Measurements from ENCODE around the gene SMAGP.

- TF ChIP-seq CTCF (IDR thresholded peaks at IDR 0.05; ENCODE audit: low read depth, low read length, missing input control) = peak; percentile 5
- no peak for TF ChIP-seq MAX (IDR thresholded peaks at IDR 0.05)
- no peak for TF ChIP-seq REST (IDR thresholded peaks at IDR 0.05)
- no peak for TF ChIP-seq YY1 (IDR thresholded peaks at IDR 0.05)
- TF ChIP-seq ATF3 (IDR thresholded peaks at IDR 0.05) = no peak
- TF ChIP-seq GABPA (IDR thresholded peaks at IDR 0.05 in 1 of 2, conservative IDR thresholded peaks at IDR 0.05 in 1 of 2) = no peak
- no peak for TF ChIP-seq FOXA1 (IDR thresholded peaks at IDR 0.05)
- TF ChIP-seq TAF1 (conservative IDR thresholded peaks at IDR 0.05) = no peak
These were observed 52.9 kb downstream of the SMAGP start for GRCh38 chr12:51217133-51217967.

All from liver (tissue), 3 donors.